K562 (cell line): ENCODE measurements around the gene LRP6. TPM values are rescaled to one million over a fixed set of nuclear protein-coding genes. Genes with fewer than 3 reads are reported as not detected.

Source experiments
- C11orf30 ChIP-seq: fragments of 450-650 bp; IDR thresholded peaks from 2 replicates; pipeline ENCODE4 v1.6.1; 2016; ENCODE audit warnings: low read depth, mild to moderate bottlenecking
- POLR2G ChIP-seq: fragments of 200-400 bp; formaldehyde crosslinking; IDR thresholded peaks from 2 replicates; pipeline ENCODE4 v1.6.1; 2017; ENCODE audit warnings: low read depth, mild to moderate bottlenecking, antibody characterized with exemption, low read length, moderate library complexity
- RFX1 ChIP-seq: fragments of 450-650 bp; IDR thresholded peaks from 2 replicates; pipeline ENCODE4 v1.6.1; 2016; ENCODE audit warnings: mild to moderate bottlenecking, moderate library complexity
- TAF7 ChIP-seq: fragments of 450-650 bp; IDR thresholded peaks from 2 replicates; pipeline ENCODE4 v1.6.1; 2016; ENCODE audit warnings: missing genetic modification characterization, missing compliant biosample characterization
- polyA plus RNA-seq, 8 experiments: library from polyadenylated mRNA; depleted of rRNA in 4 of 8; stranded (reverse) in 5 of 8; unstranded in 3 of 8; fragments of >200 nt; fragmentation: Nextera tagmentation in 2 of 8; fragmentation: Illumina TruSeq in 1 of 8; extraction: Ambion mirVana in 2 of 8; extraction: Trizol in 1 of 8; gene quantifications; 2 replicates each; pipeline versions ENCODE4 v1.2.1 to v1.2.3, GENCODE V29; 2011 to 2014; ENCODE audit warnings: inconsistent platforms in 1 of 8, missing spikeins in 1 of 8
- total RNA-seq, 7 experiments: library from RNA; depleted of rRNA in 6 of 7; stranded (reverse); fragments of >200 nt in 6 of 7; fragmentation: Illumina TruSeq in 2 of 7; extraction: Trizol in 2 of 7; gene quantifications; 2 replicates each; pipeline versions ENCODE4 v1.2.1 to v1.2.3, GENCODE V29; 2011 to 2021; ENCODE audit warnings: low replicate concordance in 1 of 7
- TF ChIP-seq, protein P1 (sequence below): fragments of 200-800 bp; sonication (Bioruptor generic); IDR thresholded peaks from 2 replicates; pipeline ENCODE4 v1.6.1; 2016; ENCODE audit warnings: missing genetic modification characterization, missing compliant biosample characterization
- TF ChIP-seq, protein P2 (sequence below): sonication (generic); formaldehyde crosslinking; IDR thresholded peaks from 2 replicates; pipeline ENCODE4 v1.8.1; 2023; ENCODE audit warnings: missing genetic modification reagents, mild to moderate bottlenecking, borderline replicate concordance
- TF ChIP-seq, protein P3 (sequence below), 2 experiments: fragments of 450-650 bp; IDR thresholded peaks; 2 replicates each; pipeline ENCODE4 v1.6.1; 2016; ENCODE audit warnings: mild to moderate bottlenecking in 2 of 2, borderline replicate concordance in 1 of 2, low read depth in 1 of 2, moderate library complexity in 1 of 2

Gene LRP6
- total and polyA plus RNA-seq, 9 of the 15 experiments (the other 6 are each of a cell fraction or from before 2014, with no cell fraction given), result 3.0 to 17.0 (median 10.8) TPM

DNA sequence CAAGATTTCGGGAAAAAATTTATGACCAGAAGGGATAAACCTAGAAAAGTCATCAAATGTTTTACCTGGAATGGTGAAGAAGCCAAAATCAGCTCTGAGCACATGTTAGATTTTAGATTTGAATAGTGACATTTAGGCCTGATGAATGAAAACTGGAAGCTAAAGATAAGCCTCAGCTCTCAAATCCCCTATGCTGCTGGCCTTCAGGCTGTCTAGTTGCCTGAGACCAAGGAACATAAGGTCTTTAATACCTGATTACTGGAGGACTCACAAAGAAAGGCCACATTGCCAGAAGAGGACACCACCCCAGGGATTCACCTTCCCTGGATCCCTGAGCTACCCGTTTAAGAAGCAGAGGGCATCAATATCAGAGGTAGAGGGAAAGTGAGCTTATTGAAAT is 139.5 kb downstream of the LRP6 start (continued):
- TF ChIP-seq, protein P1, sequence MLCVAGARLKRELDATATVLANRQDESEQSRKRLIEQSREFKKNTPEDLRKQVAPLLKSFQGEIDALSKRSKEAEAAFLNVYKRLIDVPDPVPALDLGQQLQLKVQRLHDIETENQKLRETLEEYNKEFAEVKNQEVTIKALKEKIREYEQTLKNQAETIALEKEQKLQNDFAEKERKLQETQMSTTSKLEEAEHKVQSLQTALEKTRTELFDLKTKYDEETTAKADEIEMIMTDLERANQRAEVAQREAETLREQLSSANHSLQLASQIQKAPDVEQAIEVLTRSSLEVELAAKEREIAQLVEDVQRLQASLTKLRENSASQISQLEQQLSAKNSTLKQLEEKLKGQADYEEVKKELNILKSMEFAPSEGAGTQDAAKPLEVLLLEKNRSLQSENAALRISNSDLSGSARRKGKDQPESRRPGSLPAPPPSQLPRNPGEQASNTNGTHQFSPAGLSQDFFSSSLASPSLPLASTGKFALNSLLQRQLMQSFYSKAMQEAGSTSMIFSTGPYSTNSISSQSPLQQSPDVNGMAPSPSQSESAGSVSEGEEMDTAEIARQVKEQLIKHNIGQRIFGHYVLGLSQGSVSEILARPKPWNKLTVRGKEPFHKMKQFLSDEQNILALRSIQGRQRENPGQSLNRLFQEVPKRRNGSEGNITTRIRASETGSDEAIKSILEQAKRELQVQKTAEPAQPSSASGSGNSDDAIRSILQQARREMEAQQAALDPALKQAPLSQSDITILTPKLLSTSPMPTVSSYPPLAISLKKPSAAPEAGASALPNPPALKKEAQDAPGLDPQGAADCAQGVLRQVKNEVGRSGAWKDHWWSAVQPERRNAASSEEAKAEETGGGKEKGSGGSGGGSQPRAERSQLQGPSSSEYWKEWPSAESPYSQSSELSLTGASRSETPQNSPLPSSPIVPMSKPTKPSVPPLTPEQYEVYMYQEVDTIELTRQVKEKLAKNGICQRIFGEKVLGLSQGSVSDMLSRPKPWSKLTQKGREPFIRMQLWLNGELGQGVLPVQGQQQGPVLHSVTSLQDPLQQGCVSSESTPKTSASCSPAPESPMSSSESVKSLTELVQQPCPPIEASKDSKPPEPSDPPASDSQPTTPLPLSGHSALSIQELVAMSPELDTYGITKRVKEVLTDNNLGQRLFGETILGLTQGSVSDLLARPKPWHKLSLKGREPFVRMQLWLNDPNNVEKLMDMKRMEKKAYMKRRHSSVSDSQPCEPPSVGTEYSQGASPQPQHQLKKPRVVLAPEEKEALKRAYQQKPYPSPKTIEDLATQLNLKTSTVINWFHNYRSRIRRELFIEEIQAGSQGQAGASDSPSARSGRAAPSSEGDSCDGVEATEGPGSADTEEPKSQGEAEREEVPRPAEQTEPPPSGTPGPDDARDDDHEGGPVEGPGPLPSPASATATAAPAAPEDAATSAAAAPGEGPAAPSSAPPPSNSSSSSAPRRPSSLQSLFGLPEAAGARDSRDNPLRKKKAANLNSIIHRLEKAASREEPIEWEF (CRISPR knock-in tag), result no peak
- TF ChIP-seq, protein P2, sequence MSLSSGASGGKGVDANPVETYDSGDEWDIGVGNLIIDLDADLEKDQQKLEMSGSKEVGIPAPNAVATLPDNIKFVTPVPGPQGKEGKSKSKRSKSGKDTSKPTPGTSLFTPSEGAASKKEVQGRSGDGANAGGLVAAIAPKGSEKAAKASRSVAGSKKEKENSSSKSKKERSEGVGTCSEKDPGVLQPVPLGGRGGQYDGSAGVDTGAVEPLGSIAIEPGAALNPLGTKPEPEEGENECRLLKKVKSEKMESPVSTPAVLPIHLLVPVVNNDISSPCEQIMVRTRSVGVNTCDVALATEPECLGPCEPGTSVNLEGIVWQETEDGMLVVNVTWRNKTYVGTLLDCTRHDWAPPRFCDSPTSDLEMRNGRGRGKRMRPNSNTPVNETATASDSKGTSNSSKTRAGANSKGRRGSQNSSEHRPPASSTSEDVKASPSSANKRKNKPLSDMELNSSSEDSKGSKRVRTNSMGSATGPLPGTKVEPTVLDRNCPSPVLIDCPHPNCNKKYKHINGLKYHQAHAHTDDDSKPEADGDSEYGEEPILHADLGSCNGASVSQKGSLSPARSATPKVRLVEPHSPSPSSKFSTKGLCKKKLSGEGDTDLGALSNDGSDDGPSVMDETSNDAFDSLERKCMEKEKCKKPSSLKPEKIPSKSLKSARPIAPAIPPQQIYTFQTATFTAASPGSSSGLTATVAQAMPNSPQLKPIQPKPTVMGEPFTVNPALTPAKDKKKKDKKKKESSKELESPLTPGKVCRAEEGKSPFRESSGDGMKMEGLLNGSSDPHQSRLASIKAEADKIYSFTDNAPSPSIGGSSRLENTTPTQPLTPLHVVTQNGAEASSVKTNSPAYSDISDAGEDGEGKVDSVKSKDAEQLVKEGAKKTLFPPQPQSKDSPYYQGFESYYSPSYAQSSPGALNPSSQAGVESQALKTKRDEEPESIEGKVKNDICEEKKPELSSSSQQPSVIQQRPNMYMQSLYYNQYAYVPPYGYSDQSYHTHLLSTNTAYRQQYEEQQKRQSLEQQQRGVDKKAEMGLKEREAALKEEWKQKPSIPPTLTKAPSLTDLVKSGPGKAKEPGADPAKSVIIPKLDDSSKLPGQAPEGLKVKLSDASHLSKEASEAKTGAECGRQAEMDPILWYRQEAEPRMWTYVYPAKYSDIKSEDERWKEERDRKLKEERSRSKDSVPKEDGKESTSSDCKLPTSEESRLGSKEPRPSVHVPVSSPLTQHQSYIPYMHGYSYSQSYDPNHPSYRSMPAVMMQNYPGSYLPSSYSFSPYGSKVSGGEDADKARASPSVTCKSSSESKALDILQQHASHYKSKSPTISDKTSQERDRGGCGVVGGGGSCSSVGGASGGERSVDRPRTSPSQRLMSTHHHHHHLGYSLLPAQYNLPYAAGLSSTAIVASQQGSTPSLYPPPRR, result no peak
- TF ChIP-seq POLR2G (no peak), RFX1 (no peak), C11orf30 (no peak), TAF7 (tag) (no peak)
- TF ChIP-seq, protein P3, sequence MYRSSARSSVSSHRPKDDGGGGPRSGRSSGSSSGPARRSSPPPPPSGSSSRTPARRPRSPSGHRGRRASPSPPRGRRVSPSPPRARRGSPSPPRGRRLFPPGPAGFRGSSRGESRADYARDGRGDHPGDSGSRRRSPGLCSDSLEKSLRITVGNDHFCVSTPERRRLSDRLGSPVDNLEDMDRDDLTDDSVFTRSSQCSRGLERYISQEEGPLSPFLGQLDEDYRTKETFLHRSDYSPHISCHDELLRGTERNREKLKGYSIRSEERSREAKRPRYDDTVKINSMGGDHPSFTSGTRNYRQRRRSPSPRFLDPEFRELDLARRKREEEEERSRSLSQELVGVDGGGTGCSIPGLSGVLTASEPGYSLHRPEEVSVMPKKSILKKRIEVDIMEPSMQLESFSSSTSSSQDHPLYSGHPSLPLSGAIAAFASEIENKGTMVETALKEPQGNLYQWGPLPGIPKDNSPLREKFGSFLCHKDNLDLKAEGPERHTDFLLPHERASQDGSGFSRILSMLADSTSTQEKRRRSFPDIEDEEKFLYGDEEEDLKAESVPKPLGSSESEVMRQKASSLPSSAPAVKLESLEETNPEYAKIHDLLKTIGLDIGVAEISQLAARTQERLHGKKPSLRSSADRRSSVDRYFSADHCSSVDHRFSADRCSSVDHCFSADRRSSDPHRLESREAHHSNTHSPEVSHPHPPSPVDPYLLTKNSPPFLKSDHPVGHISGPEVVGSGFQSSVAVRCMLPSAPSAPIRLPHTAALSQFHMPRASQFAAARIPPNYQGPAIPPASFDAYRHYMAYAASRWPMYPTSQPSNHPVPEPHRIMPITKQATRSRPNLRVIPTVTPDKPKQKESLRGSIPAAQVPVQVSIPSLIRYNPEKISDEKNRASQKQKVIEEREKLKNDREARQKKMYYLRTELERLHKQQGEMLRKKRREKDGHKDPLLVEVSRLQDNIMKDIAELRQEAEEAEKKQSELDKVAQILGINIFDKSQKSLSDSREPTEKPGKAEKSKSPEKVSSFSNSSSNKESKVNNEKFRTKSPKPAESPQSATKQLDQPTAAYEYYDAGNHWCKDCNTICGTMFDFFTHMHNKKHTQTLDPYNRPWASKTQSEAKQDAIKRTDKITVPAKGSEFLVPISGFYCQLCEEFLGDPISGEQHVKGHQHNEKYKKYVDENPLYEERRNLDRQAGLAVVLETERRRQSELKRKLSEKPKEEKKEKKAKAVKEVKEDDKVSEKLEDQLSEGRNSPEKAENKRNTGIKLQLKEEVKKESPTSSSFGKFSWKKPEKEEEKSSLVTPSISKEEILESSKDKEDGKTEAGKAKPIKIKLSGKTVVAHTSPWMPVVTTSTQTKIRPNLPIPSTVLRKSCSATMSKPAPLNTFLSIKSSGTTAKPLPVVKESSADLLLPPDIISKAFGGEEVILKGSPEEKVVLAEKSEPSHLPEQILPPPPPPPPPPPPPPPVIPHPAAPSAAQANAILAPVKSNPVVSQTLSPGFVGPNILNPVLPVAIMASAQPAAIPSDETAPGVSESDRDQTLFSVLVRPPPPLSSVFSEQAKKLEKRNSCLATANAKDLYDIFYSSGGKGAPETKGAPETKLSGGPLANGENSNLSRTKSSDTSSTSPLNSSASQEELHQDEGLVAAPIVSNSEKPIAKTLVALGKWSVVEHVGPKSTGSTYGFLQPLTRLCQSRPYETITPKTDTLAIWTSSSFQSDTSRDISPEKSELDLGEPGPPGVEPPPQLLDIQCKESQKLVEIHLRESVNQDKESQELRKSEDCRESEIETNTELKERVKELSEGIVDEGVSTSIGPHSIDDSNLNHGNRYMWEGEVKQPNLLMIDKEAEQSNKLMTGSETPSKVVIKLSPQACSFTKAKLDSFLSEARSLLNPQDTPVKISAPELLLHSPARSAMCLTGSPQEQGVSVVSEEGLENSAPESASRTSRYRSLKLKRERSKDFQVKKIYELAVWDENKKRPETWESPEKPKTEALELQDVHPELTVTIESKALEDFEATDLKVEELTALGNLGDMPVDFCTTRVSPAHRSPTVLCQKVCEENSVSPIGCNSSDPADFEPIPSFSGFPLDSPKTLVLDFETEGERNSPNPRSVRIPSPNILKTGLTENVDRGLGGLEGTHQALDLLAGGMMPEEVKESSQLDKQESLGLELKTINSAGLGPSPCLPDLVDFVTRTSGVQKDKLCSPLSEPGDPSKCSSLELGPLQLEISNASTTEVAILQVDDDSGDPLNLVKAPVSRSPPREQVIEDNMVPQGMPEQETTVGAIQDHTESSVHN (IDR thresholded peaks at IDR 0.05; ENCODE audit: borderline replicate concordance in 1 of 2, low read depth in 1 of 2), result no peak
